DOHH2 (cell line): ENCODE measurements around the gene TTYH2.

Experiments used
- EZH2phosphoT487 ChIP-seq: fragments of 200-600 bp; sonication (generic); IDR thresholded peaks from 2 replicates; pipeline ENCODE4 v1.6.1; 2017; ENCODE audit warnings: borderline replicate concordance, mild to moderate bottlenecking, antibody characterized with exemption, low read length, moderate library complexity, mixed read lengths
- TF ChIP-seq, protein P1 (sequence below): fragments of 200-600 bp; sonication (generic); IDR thresholded peaks from one replicate; pipeline ENCODE4 v1.5.1; 2014; ENCODE audit warnings: antibody characterized with exemption, mild to moderate bottlenecking, low read depth, low read length; ENCODE audit not compliant: poor library complexity, severe bottlenecking

DNA sequence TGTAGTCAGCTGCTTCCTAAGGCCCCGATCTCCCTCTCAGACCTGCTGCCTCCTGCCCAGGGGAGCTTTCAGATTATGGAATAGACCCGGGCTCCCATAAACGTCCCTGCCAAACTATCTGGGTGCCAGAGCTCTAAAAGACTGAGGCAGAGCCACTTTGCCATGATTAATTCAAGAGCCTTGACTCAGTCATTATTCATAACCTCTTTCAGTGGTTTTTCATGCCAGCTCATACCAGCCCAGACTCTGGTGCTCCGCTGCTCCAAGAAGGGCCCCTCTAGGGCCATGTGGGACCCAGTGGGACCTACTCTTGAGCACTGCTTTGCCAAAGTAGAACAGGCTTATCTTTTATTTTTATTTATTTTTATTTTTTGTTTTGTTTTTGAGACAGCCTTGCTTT lies 84.6 kb downstream of the TTYH2 start:
- TF ChIP-seq, protein P1, sequence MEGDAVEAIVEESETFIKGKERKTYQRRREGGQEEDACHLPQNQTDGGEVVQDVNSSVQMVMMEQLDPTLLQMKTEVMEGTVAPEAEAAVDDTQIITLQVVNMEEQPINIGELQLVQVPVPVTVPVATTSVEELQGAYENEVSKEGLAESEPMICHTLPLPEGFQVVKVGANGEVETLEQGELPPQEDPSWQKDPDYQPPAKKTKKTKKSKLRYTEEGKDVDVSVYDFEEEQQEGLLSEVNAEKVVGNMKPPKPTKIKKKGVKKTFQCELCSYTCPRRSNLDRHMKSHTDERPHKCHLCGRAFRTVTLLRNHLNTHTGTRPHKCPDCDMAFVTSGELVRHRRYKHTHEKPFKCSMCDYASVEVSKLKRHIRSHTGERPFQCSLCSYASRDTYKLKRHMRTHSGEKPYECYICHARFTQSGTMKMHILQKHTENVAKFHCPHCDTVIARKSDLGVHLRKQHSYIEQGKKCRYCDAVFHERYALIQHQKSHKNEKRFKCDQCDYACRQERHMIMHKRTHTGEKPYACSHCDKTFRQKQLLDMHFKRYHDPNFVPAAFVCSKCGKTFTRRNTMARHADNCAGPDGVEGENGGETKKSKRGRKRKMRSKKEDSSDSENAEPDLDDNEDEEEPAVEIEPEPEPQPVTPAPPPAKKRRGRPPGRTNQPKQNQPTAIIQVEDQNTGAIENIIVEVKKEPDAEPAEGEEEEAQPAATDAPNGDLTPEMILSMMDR, result no peak
- TF ChIP-seq EZH2phosphoT487, result no peak
